WTC11 (cell line): Measurements from ENCODE around the gene HTR7. TPM values are rescaled to one million over a fixed set of nuclear protein-coding genes. Genes with fewer than 3 reads are reported as not detected.

ENCODE experiments used
- ATAC-seq: fragments of 200-7000 bp; cut with Tn5 transposase; 2 replicates; pipeline ENCODE4 v1.10.0; 2021; ENCODE audit warnings: mild to moderate bottlenecking, moderate library complexity
- CTCF ChIA-PET: fragments of 300-600 bp; sonication (Branson Sonifier 250); formaldehyde crosslinking; loops from one replicate; lab custom pipeline; 2021; ENCODE audit warnings: antibody characterized with exemption; lab: Charles Lee
- POLR2A ChIA-PET: fragments of 350-600 bp; sonication (Branson Sonifier 250); formaldehyde crosslinking; loops from one replicate; lab custom pipeline; 2021; ENCODE audit warnings: antibody characterized with exemption; lab: Charles Lee
- DNase-seq: peaks from one replicate; pipeline ENCODE4 v3.0.0; 2021; ENCODE audit warnings: low spot score
- H3K27ac Mint-ChIP-seq: 2 replicates; pipeline ENCODE4 v1.8.0; 2021; ENCODE audit warnings: mixed read lengths
- H3K27me3 Mint-ChIP-seq: 2 replicates; pipeline ENCODE4 v1.8.0; 2021; ENCODE audit warnings: low read depth, mild to moderate bottlenecking, moderate library complexity, mixed read lengths
- H3K36me3 Mint-ChIP-seq: 2 replicates; pipeline ENCODE4 v1.8.0; 2021; ENCODE audit warnings: mixed read lengths
- H3K4me1 Mint-ChIP-seq: 2 replicates; pipeline ENCODE4 v1.8.0; 2022; ENCODE audit warnings: mixed read lengths
- H3K4me3 Mint-ChIP-seq: 2 replicates; pipeline ENCODE4 v1.8.0; 2021; ENCODE audit warnings: mild to moderate bottlenecking, moderate library complexity, mixed read lengths
- H3K9me3 Mint-ChIP-seq: 2 replicates; pipeline ENCODE4 v1.8.0; 2021; ENCODE audit warnings: mixed read lengths
- ATF1 ChIP-seq: sonication (generic); formaldehyde crosslinking; IDR thresholded peaks from 2 replicates; pipeline ENCODE4 v1.8.1; 2023; ENCODE audit warnings: mild to moderate bottlenecking, moderate library complexity, missing genetic modification reagents
- CBFB ChIP-seq: sonication (generic); formaldehyde crosslinking; IDR thresholded peaks from 2 replicates; pipeline ENCODE4 v1.8.1; 2022; ENCODE audit warnings: mild to moderate bottlenecking, low read depth, missing genetic modification reagents
- CREB1 ChIP-seq: sonication (generic); formaldehyde crosslinking; IDR thresholded peaks from 2 replicates; pipeline ENCODE4 v1.8.0; 2023; ENCODE audit warnings: mild to moderate bottlenecking, missing genetic modification reagents
- IRF2 ChIP-seq: sonication (generic); formaldehyde crosslinking; IDR thresholded peaks from 2 replicates; pipeline ENCODE4 v1.8.0; 2022; ENCODE audit warnings: low read depth, missing genetic modification reagents, borderline replicate concordance
- NFYB ChIP-seq: sonication (generic); formaldehyde crosslinking; conservative IDR thresholded peaks from 2 replicates; pipeline ENCODE4 v1.8.0; 2022; ENCODE audit warnings: low read depth, missing genetic modification reagents
- NR1H2 ChIP-seq: sonication (generic); formaldehyde crosslinking; IDR thresholded peaks from 2 replicates; pipeline ENCODE4 v1.9.0; 2021; ENCODE audit warnings: mild to moderate bottlenecking, moderate library complexity, missing genetic modification reagents
- PRRX2 ChIP-seq: fragments of 250-450 bp; sonication (Bioruptor Pico); IDR thresholded peaks from 2 replicates; pipeline ENCODE4 v1.8.0; 2021; ENCODE audit warnings: mild to moderate bottlenecking
- ZNF396 ChIP-seq: fragments of 250-450 bp; sonication (Bioruptor Pico); IDR thresholded peaks from 2 replicates; pipeline ENCODE4 v1.8.0; 2021; ENCODE audit warnings: mild to moderate bottlenecking, moderate library complexity, borderline replicate concordance
- total RNA-seq: library from RNA; stranded (reverse); gene quantifications from 3 replicates; pipeline ENCODE4 v1.2.3, GENCODE V29; 2021
- TF ChIP-seq, protein P1 (sequence below): sonication (generic); formaldehyde crosslinking; IDR thresholded peaks from 2 replicates; pipeline ENCODE4 v1.8.0; 2022; ENCODE audit warnings: mild to moderate bottlenecking, missing genetic modification reagents
- TF ChIP-seq, protein P2 (sequence below): sonication (generic); formaldehyde crosslinking; IDR thresholded peaks from 2 replicates; pipeline ENCODE4 v1.8.0; 2023; ENCODE audit warnings: missing genetic modification reagents, mild to moderate bottlenecking, borderline replicate concordance
- TF ChIP-seq, protein P3 (sequence below): sonication (generic); formaldehyde crosslinking; IDR thresholded peaks from 2 replicates; pipeline ENCODE4 v1.8.1; 2022; ENCODE audit warnings: low read depth, mild to moderate bottlenecking, moderate library complexity, missing genetic modification reagents, borderline replicate concordance
- TF ChIP-seq, protein P4 (sequence below): sonication (generic); formaldehyde crosslinking; IDR thresholded peaks from 2 replicates; pipeline ENCODE4 v1.8.1; 2023; ENCODE audit warnings: mild to moderate bottlenecking, missing genetic modification reagents
- TF ChIP-seq, protein P5 (sequence below): sonication (generic); formaldehyde crosslinking; IDR thresholded peaks from 2 replicates; pipeline ENCODE4 v1.8.0; 2023; ENCODE audit warnings: missing genetic modification reagents
- TF ChIP-seq, protein P6 (sequence below): sonication (generic); formaldehyde crosslinking; IDR thresholded peaks from 2 replicates; pipeline ENCODE4 v1.8.1; 2023; ENCODE audit warnings: mild to moderate bottlenecking, missing genetic modification reagents, moderate library complexity
- TF ChIP-seq, protein P7 (sequence below): sonication (generic); formaldehyde crosslinking; IDR thresholded peaks from 2 replicates; pipeline ENCODE4 v1.8.1; 2022; ENCODE audit warnings: mild to moderate bottlenecking, missing genetic modification reagents, moderate library complexity, borderline replicate concordance

The HTR7 gene
- total RNA-seq, 1 experiment from 2014 or later, result 11.2 TPM

DNA sequence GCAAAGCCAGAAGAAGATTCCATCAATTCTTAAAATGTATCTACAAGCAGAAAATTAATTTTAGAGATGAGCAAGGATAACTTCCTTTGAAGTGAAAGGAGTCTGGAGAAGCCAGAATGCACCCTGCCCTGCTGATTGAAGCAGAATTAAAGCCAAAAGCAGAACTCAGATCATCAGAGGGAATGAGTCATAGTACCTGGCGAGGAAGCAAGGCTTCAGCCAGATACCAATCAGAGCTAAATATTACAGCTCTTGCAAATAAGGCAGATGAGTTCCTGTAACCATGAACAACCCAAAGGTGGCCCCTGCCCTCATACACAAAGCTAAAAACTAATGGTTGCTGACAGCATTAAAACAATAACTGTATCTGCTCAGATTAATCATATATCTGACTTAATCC lies 10.4 kb downstream of the HTR7 start:
- Mint-ChIP-seq H3K36me3 (peaks cover 38% of the 10 kb centered on the region), H3K4me3 (no peak overlapping the region), H3K9me3 (peaks cover 46% of the 10 kb centered on the region), H3K27me3 (peaks cover 8% of the 10 kb centered on the region), H3K4me1 (peaks cover 5% of the 10 kb centered on the region), H3K27ac (no peak overlapping the region)
- TF ChIP-seq, protein P1, sequence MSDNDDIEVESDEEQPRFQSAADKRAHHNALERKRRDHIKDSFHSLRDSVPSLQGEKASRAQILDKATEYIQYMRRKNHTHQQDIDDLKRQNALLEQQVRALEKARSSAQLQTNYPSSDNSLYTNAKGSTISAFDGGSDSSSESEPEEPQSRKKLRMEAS, result no peak
- TF ChIP-seq NR1H2 (CRISPR knock-in tag) (no peak), CREB1 (CRISPR knock-in tag) (no peak), IRF2 (CRISPR knock-in tag) (no peak), NFYB (CRISPR knock-in tag) (no peak)
- TF ChIP-seq, protein P2, sequence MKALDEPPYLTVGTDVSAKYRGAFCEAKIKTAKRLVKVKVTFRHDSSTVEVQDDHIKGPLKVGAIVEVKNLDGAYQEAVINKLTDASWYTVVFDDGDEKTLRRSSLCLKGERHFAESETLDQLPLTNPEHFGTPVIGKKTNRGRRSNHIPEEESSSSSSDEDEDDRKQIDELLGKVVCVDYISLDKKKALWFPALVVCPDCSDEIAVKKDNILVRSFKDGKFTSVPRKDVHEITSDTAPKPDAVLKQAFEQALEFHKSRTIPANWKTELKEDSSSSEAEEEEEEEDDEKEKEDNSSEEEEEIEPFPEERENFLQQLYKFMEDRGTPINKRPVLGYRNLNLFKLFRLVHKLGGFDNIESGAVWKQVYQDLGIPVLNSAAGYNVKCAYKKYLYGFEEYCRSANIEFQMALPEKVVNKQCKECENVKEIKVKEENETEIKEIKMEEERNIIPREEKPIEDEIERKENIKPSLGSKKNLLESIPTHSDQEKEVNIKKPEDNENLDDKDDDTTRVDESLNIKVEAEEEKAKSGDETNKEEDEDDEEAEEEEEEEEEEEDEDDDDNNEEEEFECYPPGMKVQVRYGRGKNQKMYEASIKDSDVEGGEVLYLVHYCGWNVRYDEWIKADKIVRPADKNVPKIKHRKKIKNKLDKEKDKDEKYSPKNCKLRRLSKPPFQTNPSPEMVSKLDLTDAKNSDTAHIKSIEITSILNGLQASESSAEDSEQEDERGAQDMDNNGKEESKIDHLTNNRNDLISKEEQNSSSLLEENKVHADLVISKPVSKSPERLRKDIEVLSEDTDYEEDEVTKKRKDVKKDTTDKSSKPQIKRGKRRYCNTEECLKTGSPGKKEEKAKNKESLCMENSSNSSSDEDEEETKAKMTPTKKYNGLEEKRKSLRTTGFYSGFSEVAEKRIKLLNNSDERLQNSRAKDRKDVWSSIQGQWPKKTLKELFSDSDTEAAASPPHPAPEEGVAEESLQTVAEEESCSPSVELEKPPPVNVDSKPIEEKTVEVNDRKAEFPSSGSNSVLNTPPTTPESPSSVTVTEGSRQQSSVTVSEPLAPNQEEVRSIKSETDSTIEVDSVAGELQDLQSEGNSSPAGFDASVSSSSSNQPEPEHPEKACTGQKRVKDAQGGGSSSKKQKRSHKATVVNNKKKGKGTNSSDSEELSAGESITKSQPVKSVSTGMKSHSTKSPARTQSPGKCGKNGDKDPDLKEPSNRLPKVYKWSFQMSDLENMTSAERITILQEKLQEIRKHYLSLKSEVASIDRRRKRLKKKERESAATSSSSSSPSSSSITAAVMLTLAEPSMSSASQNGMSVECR, result no peak
- TF ChIP-seq, protein P3, sequence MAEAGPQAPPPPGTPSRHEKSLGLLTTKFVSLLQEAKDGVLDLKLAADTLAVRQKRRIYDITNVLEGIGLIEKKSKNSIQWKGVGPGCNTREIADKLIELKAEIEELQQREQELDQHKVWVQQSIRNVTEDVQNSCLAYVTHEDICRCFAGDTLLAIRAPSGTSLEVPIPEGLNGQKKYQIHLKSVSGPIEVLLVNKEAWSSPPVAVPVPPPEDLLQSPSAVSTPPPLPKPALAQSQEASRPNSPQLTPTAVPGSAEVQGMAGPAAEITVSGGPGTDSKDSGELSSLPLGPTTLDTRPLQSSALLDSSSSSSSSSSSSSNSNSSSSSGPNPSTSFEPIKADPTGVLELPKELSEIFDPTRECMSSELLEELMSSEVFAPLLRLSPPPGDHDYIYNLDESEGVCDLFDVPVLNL (CRISPR knock-in tag), result no peak
- no peak for ATAC-seq
- no peak for DNase-seq
- CTCF ChIA-PET, result no interaction called here
- POLR2A ChIA-PET, result no interaction called here

DNA sequence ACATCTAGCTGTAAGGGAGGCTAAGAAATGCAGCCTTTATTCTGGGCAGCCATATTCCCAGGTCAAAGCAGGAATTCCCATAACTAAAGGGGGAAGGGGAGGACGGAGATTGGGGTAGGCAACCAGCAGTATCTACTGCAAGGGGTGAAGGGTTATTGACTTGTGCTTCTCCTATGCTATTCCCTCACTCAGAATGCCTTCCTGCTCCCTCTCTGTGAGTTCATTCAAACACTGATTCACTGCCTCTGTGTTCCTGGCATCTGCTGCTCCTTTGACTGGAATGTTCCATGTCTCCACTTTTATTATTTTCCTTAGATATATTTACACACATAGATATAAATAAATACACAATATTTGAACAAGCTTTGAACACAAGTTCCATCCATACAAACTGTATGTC lies 11.1 kb downstream of the HTR7 start:
- ChIA-PET CTCF (no interaction called here), POLR2A (no interaction called here)
- Mint-ChIP-seq H3K27ac (no peak overlapping the region), H3K27me3 (peaks cover 8% of the 10 kb centered on the region), H3K4me1 (peaks cover 5% of the 10 kb centered on the region), H3K4me3 (no peak overlapping the region), H3K36me3 (peaks cover 37% of the 10 kb centered on the region), H3K9me3 (peaks cover 45% of the 10 kb centered on the region)
- no peak for DNase-seq
- no peak for ATAC-seq
- TF ChIP-seq PRRX2 (no peak), ZNF396 (no peak), CBFB (no peak)
- TF ChIP-seq, protein P4, sequence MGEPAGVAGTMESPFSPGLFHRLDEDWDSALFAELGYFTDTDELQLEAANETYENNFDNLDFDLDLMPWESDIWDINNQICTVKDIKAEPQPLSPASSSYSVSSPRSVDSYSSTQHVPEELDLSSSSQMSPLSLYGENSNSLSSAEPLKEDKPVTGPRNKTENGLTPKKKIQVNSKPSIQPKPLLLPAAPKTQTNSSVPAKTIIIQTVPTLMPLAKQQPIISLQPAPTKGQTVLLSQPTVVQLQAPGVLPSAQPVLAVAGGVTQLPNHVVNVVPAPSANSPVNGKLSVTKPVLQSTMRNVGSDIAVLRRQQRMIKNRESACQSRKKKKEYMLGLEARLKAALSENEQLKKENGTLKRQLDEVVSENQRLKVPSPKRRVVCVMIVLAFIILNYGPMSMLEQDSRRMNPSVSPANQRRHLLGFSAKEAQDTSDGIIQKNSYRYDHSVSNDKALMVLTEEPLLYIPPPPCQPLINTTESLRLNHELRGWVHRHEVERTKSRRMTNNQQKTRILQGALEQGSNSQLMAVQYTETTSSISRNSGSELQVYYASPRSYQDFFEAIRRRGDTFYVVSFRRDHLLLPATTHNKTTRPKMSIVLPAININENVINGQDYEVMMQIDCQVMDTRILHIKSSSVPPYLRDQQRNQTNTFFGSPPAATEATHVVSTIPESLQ (CRISPR knock-in tag), result no peak
- TF ChIP-seq, protein P5, sequence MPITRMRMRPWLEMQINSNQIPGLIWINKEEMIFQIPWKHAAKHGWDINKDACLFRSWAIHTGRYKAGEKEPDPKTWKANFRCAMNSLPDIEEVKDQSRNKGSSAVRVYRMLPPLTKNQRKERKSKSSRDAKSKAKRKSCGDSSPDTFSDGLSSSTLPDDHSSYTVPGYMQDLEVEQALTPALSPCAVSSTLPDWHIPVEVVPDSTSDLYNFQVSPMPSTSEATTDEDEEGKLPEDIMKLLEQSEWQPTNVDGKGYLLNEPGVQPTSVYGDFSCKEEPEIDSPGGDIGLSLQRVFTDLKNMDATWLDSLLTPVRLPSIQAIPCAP (CRISPR knock-in tag), result no peak
- TF ChIP-seq, protein P6, sequence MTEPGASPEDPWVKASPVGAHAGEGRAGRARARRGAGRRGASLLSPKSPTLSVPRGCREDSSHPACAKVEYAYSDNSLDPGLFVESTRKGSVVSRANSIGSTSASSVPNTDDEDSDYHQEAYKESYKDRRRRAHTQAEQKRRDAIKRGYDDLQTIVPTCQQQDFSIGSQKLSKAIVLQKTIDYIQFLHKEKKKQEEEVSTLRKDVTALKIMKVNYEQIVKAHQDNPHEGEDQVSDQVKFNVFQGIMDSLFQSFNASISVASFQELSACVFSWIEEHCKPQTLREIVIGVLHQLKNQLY (CRISPR knock-in tag), result no peak
- TF ChIP-seq, all 79 proteins: peak for 0

DNA sequence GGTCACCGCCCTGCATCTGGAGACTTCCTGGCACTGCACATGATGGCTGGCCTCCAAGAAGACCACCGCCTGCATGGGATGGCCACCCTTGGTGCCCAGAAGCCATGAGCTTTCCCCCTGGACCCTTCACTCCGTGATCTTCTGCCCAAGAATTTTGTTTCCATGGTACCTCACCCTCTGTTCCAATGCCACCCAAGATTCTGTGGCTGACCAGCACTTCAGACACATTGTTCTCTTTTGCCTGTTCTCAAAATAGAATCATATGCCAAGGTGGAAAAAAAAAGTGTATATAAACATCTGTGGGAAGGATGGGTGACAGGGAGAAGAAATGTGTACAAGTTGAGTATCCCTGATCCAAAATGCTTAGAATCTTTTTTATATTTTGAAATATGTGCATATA lies 12.1 kb downstream of the HTR7 start:
- peaks cover 38% of the 10 kb centered on the region for H3K9me3 Mint-ChIP-seq
- ATAC-seq (no peak), DNase-seq (no peak)
- ChIA-PET POLR2A (no interaction called here), CTCF (no interaction called here)
- no peak overlapping the region for H3K27ac Mint-ChIP-seq
- peaks cover 5% of the 10 kb centered on the region for H3K4me1 Mint-ChIP-seq
- H3K36me3 Mint-ChIP-seq, result peaks cover 29% of the 10 kb centered on the region
- H3K27me3 Mint-ChIP-seq, result peaks cover 6% of the 10 kb centered on the region
- no peak overlapping the region for H3K4me3 Mint-ChIP-seq
- TF ChIP-seq ATF1 (CRISPR knock-in tag) (no peak), CREB1 (CRISPR knock-in tag) (no peak), NFYB (CRISPR knock-in tag) (no peak)
- TF ChIP-seq, protein P2, result no peak
- TF ChIP-seq, protein P7, sequence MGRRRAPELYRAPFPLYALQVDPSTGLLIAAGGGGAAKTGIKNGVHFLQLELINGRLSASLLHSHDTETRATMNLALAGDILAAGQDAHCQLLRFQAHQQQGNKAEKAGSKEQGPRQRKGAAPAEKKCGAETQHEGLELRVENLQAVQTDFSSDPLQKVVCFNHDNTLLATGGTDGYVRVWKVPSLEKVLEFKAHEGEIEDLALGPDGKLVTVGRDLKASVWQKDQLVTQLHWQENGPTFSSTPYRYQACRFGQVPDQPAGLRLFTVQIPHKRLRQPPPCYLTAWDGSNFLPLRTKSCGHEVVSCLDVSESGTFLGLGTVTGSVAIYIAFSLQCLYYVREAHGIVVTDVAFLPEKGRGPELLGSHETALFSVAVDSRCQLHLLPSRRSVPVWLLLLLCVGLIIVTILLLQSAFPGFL (CRISPR knock-in tag), result no peak
